ENCODE results near the gene ETS2. TPM values are rescaled to one million over a fixed set of nuclear protein-coding genes. Genes with fewer than 3 reads are reported as not detected.

The ETS2 gene
- 31.9 and 36.7 TPM in 2 replicates for total RNA-seq

GRCh38 chr21:38805328-38806152 lies at the start of gene ETS2:
Gene ETS2, plus strand, starts transcription at chr21:38805929. Its CDS starts 4,106 bp downstream, at chr21:38810035.

